T-helper 9 cell (primary cell): ENCODE measurements around the gene ZNF579.

ENCODE experiments used
- DNase-seq: peaks from one replicate; pipeline ENCODE4 v3.0.0-alpha.2; 2020
- total RNA-seq, 2 donors: gene quantifications; one replicate each; lab custom pipeline; 2026; lab: John Stamatoyannopoulos, UW

The ZNF579 gene, protein sequence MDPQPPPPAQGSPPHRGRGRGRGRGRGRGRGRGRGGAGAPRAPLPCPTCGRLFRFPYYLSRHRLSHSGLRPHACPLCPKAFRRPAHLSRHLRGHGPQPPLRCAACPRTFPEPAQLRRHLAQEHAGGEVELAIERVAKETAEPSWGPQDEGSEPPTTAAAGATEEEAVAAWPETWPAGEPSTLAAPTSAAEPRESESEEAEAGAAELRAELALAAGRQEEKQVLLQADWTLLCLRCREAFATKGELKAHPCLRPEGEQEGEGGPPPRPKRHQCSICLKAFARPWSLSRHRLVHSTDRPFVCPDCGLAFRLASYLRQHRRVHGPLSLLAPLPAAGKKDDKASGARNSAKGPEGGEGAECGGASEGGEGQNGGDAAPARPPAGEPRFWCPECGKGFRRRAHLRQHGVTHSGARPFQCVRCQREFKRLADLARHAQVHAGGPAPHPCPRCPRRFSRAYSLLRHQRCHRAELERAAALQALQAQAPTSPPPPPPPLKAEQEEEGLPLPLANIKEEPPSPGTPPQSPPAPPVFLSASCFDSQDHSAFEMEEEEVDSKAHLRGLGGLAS
- 5.5 to 7.0 reads per million in 2 donors for total RNA-seq

DNA sequence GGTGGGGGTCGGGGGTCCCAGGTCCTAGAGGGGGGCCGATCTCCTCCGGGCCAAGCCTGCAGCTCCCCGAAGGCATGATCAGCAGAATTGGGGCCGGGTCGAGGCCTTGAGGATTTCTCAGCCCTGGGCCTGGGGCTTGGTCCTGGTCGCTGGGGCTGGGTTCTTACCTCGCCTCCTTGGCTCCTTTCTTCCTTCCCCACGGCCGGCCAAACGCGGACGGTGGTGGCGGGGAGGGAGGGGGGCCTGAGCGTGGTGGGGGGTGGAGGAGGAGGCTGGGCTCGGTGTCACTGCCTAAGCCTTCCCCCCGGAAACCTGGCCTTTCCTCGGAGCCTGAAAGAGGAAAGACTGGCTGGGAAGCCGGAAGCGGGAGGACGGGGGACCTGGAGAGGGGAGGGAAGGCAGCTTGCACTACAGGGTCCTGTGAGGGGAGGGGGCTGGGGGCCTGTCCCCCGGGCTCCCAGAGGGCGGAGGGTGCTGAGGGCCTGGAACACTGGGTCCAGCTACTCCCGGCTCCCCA is at the start of gene ZNF579:
Gene ZNF579 (minus strand): TSS at position 221 of the 517 bp plus-strand sequence. CDS start 1,209 bp downstream, outside the sequence.
- peak; percentile 61 for DNase-seq

DNA sequence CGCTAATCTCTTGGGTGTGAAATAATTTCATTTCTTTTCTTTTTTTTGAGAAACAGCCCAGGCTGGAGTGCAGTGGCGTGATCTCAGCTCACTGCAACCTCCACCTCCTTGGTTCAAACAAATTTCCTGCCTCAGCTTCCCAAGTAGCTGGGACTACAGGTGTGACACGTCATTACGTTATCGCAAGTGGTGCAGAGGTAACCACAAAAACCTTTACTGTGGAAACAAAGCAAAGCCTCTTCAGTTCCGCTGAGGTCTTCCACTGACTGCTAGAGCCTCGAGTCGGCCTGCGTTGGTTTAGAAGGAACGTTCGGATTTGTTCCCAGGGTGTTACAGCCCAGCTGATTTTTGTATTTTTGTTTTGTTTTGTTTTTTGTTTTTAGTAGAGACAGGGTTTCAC is 45.7 kb upstream of the ZNF579 start:
- peak; percentile 42 for DNase-seq

DNA sequence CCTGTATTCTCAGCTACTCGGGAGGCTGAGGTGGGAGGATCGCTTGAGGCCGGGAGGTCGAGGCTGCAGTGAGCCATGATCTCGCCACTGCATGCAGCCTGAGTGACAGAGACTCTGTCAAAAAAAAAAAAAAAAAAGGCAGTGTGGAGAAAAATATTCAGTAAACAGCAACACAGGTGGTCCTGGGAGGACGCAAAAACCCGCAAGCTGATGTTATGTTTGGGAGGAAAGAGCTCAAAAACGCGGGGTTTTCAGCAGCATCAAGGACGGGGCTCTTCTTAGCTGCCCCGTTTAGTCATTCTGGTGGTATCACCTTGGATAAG is 44.3 kb upstream of the ZNF579 start:
- DNase-seq, result no peak

DNA sequence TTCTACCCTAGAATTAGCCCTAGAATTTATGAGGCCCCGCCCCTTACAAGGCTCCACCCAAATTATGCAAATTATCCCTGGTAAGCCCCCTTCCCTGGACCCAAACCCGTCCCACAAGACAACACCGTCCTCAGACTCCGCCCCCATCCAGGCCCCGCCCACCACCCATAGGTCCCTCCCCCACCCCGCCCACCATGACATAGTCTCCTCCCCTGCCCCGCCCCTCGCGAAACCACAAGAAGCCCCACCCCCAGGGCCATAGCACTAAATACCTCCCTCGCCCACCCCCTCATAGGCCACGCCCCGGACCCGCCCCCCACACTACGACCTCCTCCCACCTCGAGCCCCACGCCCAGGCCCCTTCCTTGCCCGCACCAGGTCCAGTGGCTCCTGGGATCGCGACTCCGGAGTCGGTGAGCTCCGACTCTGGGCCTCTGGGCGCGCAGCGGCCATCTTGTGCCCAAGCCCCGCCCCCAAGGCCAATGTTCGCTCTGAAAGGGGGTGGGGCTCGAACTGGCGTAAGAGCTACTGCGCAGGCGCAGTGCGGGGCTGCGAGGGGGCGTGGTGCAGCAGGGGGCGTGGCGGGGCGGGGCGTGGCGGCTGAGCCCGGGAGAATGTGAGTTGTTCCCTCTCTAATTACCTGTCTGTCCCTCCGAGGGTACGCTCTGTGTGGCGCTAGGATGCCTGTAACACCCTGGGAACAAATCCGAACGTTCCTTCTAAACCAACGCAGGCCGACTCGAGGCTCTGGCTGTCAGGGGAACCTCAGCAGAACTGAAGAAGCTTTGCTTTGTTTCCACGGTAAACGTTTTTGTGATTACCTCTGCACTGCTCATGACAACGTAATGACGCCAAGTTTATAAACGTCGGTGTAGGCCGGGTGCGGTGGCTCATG is 43.7 kb upstream of the ZNF579 start, which contains the start of gene ZNF784:
Gene ZNF784 (minus strand): TSS at position 458 of the 895 bp plus-strand sequence. CDS start 5 bp downstream, at position 453.
- peak; percentile 96 for DNase-seq

DNA sequence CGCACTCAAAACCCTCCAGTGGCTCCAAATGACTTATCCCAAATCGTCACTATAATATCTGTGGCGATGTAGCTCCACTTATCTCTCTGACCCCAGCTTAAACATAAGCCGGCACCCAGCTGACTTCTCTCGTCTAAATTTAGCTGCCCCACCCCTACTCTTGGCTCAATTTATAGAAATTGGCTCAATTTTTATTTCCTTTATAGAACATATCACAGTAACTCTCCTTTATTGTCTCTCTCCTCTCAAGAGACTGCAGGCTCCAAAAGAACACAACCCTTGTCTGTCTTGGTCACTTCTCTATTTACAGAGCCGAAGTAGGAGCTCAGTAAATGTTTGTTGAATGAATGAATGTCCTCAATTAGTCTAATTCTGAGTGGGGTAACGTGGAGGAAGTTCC is 42.9 kb upstream of the ZNF579 start:
- no peak for DNase-seq

DNA sequence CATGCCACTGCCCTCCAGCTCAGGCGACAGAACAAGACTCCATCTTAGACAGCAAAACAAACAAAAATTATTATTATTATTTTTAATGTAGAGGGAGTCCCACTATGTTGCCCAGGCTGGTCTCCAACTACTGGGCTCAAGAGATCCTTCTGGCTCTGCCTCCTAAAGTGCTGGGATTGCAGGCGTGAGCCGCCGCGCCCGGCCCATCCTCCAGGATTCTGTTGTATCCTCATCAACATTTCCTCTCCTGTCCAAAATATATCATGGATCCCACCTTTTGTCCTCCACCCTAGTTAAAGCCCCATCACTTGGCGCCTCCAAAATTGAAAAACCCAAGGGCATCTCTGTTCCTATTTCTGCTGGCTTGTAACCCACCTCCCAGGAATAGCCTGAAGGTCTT is 42.5 kb upstream of the ZNF579 start:
- no peak for DNase-seq

DNA sequence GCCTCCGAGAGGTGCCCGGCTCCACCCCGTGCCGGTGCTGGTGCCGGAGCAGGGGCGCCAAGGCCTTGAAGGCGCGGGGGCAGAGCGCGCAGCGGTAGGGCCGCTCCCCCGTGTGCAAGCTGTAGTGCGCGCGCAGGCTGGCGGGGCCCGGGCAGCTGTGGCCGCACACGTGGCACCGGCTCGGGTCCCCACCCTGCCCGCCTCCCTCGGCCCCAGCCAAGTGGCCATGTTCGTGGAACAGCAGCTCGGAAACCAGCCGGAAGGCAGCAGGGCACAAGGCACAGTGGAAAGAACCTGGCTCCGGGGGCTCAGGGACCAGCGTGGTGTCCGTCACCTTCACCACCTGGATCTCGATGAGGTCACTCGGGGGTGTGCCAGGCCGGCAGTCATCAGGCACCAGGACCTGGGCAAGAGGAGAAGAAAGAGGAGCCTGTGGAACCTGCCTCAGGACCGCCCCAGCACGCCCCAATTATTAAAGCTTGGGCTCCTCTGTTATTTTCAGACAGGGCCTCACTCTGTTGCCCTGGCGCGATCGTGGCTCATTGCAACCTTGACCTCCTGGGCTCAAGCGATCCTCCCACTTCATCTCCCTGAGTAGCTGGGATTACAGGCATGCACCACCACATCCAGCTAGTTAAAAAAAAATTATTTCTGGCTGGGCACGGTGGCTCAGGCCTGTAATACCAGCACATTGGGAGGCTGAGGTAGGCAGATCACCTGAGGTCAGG is 41.8 kb upstream of the ZNF579 start:
- no peak for DNase-seq

DNA sequence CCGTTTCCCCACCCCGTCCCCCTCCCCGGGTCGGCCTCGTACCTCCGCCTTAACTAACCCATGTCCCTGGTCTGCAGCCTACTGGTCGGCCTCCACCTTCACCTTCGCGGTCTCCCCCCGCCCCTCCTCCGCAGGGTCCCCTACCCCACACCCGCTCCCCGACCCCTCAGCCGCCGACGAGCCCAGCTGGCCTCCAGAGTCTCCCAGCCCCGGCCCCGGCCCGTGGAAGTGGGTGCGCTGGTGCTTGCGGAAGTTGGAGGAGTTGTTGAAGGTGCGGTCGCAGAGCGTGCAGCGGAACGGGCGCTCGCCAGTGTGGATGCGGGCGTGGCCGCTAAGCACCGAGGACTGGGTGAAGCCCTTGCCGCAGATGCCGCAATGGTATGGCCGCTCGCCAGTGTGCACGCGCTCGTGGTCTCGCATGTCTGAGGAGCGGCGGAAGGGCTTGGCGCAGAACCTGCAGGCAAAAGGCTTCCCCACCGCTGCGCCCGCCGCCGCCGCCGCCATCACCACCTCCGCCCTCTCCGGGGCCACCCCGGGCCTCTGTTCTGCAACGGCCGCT is 41.1 kb upstream of the ZNF579 start:
- no peak for DNase-seq

DNA sequence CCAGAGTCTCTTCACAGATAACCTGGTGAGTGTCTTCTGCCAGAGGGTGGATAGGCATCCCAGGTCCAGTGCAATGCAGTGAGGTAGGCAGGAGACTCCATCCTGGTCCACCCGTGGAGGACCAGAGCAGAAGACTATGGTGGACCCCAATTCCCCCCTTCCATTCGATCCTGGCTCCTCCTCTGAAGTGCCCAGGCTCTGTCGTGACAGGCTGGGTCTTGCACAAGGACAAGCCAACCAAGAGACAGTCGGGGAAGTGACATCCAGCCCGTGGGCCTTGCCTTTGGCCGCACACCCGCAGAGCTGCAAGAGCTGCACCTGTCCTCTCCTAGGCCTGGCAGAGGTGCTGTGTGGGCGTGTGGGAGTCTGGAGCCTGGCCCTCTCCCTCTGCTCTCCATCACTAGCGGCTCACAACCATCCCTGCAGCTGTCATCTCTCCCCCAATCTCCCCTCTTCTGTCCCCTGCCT is 40.6 kb upstream of the ZNF579 start:
- DNase-seq, result no peak

DNA sequence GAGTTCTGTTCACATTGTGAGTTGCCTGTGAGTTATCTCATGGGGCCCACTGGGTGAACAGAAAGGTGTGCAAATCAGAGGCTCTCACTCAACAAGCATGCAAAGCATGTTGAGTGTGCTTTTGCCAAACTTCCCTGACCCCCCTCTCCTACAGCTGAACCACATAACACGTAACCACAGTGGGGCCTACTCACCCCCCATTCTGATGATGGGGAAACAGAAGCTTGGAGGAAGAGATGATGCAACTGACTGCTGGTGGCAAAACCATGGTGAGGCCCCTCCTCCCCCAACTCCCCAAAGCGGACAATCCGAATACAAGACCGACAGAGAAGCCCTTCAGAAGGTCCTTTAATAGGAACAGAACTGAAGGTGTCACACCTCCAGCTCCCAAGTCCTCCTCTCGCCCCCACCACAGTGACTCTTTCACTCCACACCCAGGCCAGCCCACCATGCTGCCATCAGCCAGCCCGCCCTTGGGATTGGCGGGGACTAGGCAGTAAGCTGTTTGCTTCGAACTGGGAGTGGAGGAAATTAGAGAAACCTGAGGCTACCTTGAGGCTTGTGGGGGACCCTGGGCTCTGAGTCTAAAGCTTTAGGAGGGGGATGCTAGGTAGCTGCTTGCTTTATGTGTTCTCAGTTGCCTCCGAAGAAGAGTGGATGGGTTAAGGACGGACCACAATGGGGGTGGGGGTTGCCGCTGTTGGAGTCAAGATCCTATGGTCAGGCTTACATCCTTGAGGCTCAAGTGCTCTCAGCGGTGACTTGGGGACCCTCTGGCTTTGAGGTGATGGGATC is 40.0 kb upstream of the ZNF579 start:
- DNase-seq, result no peak

DNA sequence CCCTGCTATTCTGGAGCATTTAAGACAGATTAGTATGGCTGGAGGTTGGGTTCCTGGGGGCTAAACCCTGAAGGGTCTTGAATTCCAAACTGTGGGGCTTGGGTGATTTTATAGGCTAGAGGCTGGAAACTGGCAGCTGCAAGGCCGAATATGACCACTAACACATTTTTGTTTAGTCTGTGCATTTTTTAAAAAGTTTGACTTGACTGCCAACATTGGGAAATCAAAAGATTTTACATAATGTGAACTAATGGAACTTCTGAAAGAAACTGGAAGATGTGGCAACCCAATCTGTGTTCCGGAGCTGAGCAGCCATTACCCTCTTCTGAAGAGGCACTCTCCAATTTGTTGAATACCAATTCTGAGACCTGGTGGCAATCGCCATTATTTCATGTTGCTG is 38.6 kb upstream of the ZNF579 start:
- no peak for DNase-seq

DNA sequence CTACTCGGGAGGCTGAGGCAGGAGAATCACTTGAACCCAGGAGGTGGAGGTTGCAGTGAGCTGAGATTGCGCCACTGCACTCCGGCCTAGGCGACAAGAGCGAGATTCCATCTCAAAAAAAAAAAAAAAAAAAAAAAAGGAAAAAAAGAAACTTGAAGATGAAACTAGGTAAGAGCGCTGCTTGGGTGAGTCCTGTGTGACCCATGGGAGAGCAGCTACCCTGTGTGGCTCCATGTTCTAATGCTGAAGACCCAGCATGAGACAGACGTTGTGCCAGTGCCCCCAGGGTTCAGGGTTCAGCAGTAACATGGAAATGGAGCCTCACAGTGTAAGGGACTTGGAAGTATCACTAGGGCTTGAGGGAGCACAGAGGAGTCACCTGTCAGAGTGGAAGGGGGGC is 37.8 kb upstream of the ZNF579 start:
- DNase-seq, result no peak

DNA sequence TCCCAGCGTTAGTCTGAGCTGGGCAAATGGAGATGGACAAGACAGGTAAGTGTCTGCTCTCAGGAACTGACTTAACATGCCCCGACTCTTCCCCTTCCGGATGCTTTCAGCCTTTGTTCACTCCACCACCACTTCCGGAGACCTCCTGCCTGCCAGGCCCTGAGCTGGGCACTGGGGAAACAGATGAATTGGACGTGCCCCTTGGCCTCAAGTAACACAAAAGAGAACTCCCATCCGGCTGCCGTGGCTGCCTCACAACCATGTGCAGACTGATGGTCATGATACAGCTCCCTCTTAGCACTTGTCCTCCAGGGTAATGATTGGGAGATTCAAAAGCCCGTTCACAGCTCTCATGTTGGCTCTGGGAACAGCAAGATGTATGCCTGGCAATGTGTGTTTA is 36.8 kb upstream of the ZNF579 start:
- no peak for DNase-seq

DNA sequence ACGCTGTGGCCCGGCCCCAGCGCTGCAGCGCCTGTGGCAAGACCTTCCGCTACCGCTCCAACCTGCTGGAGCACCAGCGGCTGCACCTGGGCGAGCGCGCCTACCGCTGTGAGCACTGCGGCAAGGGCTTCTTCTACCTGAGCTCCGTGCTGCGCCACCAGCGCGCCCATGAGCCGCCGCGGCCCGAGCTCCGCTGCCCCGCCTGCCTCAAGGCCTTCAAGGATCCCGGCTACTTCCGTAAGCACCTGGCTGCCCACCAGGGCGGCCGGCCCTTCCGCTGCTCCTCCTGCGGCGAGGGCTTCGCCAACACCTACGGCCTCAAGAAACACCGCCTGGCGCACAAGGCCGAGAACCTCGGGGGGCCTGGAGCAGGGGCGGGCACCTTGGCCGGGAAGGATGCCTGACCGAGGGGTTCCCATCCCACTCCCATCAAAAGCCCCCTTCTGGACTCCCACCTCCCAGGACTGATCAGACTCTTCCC is 35.8 kb upstream of the ZNF579 start:
- no peak for DNase-seq

DNA sequence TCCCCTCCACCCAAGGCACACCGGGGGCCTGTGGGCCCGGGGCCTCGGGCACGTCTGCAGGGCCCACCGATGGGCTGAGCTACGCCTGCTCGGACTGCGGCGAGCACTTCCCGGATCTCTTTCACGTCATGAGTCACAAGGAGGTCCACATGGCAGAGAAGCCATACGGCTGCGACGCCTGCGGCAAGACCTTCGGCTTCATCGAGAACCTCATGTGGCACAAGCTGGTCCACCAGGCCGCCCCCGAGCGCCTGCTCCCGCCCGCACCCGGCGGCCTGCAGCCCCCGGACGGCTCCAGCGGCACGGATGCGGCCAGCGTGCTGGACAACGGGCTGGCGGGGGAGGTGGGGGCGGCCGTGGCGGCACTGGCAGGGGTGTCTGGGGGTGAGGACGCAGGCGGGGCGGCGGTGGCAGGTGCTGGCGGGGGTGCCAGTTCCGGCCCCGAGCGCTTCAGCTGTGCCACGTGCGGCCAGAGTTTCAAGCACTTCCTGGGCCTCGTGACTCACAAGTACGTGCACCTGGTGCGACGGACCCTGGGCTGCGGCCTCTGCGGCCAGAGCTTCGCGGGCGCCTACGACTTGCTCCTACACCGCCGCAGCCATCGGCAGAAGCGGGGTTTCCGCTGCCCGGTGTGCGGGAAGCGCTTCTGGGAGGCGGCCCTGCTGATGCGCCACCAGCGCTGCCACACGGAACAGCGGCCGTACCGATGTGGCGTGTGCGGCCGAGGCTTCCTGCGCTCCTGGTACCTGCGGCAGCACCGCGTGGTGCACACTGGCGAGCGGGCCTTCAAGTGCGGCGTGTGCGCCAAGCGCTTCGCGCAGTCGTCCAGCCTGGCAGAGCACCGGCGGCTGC is 35.1 kb upstream of the ZNF579 start:
- DNase-seq, result no peak

DNA sequence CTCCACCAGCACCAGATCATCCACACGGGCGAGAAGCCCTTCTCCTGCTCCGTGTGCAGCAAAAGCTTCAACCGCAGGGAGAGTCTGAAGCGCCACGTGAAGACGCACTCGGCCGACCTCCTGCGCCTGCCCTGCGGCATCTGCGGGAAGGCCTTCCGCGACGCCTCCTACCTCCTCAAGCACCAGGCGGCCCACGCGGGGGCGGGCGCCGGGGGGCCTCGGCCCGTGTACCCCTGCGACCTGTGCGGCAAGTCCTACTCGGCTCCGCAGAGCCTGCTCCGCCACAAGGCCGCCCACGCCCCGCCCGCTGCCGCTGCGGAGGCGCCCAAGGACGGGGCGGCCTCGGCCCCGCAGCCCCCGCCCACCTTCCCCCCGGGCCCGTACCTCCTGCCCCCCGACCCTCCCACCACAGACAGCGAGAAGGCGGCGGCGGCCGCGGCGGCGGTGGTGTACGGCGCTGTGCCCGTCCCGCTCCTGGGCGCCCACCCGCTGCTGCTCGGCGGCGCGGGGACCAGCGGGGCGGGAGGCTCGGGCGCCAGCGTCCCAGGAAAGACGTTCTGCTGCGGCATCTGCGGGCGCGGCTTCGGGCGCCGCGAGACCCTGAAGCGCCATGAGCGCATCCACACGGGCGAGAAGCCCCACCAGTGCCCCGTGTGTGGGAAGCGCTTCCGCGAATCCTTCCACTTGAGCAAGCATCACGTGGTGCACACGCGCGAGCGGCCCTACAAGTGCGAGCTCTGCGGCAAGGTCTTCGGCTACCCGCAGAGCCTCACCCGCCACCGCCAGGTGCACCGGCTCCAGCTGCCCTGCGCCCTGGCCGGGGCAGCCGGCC is 34.3 kb upstream of the ZNF579 start:
- no peak for DNase-seq

DNA sequence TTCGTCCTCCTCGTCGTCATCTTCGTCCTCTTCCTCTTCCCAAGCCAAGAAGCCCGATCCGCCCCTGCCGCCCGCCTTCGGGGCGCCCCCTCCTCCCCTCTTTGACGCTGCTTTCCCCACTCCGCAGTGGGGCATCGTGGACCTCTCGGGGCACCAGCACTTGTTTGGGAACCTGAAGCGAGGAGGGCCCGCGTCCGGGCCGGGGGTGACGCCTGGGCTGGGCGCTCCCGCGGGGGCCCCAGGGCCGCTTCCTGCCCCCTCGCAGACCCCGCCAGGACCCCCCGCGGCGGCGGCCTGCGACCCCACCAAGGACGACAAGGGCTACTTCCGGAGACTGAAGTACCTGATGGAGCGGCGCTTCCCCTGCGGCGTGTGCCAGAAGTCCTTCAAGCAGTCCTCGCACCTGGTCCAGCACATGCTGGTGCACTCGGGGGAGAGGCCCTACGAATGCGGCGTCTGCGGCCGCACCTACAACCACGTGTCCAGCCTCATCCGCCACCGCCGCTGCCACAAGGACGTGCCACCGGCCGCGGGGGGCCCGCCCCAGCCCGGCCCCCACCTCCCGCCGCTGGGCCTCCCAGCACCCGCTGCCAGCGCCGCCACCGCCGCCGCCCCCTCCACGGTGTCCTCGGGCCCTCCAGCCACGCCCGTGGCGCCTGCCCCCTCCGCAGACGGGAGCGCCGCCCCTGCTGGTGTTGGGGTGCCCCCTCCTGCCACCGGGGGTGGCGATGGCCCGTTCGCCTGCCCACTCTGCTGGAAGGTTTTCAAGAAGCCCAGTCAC is 33.5 kb upstream of the ZNF579 start:
- no peak for DNase-seq

DNA sequence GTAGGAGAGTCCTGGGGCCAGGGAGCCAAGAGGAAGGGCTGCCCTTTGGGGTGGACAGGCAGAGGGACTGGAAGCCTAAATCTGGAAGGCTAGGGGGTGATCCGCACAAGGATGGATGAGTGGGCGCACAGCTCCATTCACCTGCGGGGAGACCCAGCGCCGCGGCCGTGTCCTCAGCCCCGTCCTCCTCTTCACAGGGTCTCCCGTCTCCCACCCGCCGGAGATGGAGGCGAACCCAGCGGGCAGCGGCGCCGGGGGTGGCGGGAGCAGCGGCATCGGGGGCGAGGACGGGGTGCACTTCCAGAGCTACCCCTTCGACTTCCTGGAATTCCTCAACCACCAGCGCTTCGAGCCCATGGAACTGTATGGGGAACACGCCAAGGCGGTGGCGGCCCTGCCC is 32.7 kb upstream of the ZNF579 start:
- no peak for DNase-seq
